OCI-LY1 (cell line): ENCODE measurements around the gene ZNF98.

Source experiments
- CTCF ChIP-seq: fragments of 200-600 bp; sonication (generic), shearing (Covaris generic); IDR thresholded peaks from 2 replicates; pipeline ENCODE4 v1.5.1; 2017; ENCODE audit warnings: mild to moderate bottlenecking, antibody characterized with exemption, low read length, moderate library complexity, mixed read lengths
- EZH2 ChIP-seq: fragments of 200-600 bp; sonication (generic), shearing (Covaris generic); IDR thresholded peaks from 2 replicates; pipeline ENCODE4 v1.8.0; 2017; ENCODE audit warnings: borderline replicate concordance, mixed run types, mild to moderate bottlenecking, antibody characterized with exemption, low read length, moderate library complexity, mixed read lengths

- TF ChIP-seq CTCF, result no peak
- no peak for TF ChIP-seq EZH2
These were observed 5.4 kb upstream of the ZNF98 start for GRCh38 chr19:22427547-22427946.
